ENCODE data around the gene SDHAF3. TPM values are rescaled to one million over a fixed set of nuclear protein-coding genes. Genes with fewer than 3 reads are reported as not detected.

SDHAF3 gene
- total and polyA plus RNA-seq, 12 donors = 5.0 to 26.5 (median 19.8) TPM

DNA sequence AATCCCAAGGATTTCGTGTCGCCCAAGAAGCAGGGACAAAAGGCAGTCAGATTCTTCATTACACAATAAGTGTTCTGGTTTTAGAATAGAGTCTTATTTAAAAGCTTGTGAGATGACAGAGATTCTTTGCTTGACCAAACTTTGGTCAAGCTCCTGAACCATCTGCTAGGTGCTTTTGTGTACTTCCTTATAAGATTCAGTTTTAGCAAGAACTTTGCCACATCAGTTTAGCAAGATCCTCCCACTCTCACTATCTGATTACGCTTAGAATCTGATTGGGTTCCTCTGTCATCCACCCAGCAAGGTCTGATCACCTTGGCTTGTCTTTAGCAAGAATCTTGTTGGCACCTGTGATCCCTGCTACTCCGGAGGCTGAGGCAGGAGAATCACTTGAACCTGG lies 38.2 kb upstream of the SDHAF3 start:
- DNase-seq = no peak
- no peaks in the 10 kb centered on the region for H3K36me3 ChIP-seq
- no peak overlapping the region for H3K27ac ChIP-seq
- ATAC-seq = no peak
- 80 to 81% methylated on average over 4 of the region's 4 CpGs for WGBS, 2 donors
- peaks cover 0 to 36% (median 2%) of the 10 kb centered on the region in 7 donors for H3K27me3 ChIP-seq
- intact Hi-C loops (cut with DNase I) = no loop called here
- TF ChIP-seq, protein P1, sequence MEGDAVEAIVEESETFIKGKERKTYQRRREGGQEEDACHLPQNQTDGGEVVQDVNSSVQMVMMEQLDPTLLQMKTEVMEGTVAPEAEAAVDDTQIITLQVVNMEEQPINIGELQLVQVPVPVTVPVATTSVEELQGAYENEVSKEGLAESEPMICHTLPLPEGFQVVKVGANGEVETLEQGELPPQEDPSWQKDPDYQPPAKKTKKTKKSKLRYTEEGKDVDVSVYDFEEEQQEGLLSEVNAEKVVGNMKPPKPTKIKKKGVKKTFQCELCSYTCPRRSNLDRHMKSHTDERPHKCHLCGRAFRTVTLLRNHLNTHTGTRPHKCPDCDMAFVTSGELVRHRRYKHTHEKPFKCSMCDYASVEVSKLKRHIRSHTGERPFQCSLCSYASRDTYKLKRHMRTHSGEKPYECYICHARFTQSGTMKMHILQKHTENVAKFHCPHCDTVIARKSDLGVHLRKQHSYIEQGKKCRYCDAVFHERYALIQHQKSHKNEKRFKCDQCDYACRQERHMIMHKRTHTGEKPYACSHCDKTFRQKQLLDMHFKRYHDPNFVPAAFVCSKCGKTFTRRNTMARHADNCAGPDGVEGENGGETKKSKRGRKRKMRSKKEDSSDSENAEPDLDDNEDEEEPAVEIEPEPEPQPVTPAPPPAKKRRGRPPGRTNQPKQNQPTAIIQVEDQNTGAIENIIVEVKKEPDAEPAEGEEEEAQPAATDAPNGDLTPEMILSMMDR (IDR thresholded peaks at IDR 0.05) = no peak
- H3K9me3 ChIP-seq = peaks cover 0 to 4% (median 0%) of the 10 kb centered on the region in 11 donors
- H3K4me3 ChIP-seq = no peak overlapping the region
- no peaks in the 10 kb centered on the region for H3K4me1 ChIP-seq

DNA sequence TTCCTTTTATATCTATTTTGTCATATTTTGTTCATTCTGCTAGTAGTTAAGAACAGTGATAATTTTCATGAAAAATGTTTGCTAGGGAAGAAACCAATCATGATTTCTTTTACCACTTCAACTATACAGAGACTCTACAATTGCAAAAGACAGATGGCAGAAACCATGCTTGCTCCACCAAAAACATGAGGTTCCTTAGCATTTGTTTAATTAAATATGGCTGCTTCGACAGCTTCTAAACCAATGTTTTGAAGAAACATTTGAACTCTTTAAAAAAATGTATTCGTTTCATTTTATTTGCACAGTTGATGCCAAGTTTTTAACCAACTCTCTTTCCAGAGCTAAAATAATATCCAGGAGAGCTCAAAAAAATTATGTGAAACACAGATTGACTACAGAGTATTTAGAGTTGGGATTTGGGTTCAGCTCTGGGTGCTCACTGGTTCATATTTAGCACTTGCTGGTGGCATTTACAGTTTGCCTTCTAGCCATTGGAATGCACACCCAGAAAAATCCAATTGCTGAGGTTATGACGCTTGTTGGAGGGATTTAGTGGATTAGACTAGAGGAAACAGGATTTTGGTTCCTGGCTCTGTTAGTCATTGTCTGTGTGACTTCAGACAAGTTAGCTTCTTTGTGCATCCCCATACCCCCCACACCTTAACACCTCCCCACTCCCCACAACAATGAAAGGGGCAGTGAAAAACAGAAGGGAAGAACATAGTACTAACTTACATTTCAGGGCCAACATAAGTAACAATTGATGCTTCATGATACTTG lies 35.8 kb upstream of the SDHAF3 start:
- H3K36me3 ChIP-seq = no peaks in the 10 kb centered on the region
- TF ChIP-seq, protein P1 (IDR thresholded peaks at IDR 0.05) = no peak
- ATAC-seq = no peak
- 68 to 81% methylated on average over 3 of the region's 3 CpGs for WGBS, 2 donors
- H3K27ac ChIP-seq = no peak overlapping the region
- intact Hi-C loops (cut with DNase I) = no loop called here
- peaks cover 0 to 46% (median 4%) of the 10 kb centered on the region in 7 donors for H3K27me3 ChIP-seq
- H3K4me3 ChIP-seq = no peak overlapping the region
- H3K9me3 ChIP-seq = peaks cover 0 to 4% (median 0%) of the 10 kb centered on the region in 11 donors
- H3K4me1 ChIP-seq = no peaks in the 10 kb centered on the region
- no peak for DNase-seq

DNA sequence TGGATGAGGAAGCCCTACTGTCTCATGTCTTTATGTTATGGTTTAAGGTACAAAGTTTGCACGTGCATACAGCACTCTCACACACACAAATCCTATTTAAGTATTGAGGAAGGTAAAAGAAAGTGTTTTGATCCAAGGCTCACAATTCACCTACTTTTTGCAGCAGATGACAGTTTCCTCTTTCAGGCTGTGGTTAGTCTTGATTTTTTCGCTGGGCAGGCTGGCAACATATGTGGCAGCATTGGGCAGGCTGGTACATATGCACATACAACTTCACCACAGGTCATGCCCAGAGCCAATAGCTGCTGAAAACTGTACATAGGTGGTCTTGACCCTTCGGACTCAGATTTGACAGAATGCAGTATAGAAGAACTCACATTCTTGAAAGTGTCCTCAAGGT lies 29.1 kb upstream of the SDHAF3 start:
- Histone ChIP-seq H3K27me3 (peaks cover 0 to 70% (median 21%) of the 10 kb centered on the region in 7 donors), H3K4me3 (no peak overlapping the region), H3K4me1 (no peaks in the 10 kb centered on the region), H3K36me3 (no peaks in the 10 kb centered on the region), H3K9me3 (peaks cover 0 to 3% (median 0%) of the 10 kb centered on the region in 11 donors), H3K27ac (no peak overlapping the region)
- ATAC-seq = no peak
- intact Hi-C loops (cut with DNase I) = no loop called here
- TF ChIP-seq, protein P1 (IDR thresholded peaks at IDR 0.05) = no peak
- no peak for DNase-seq
- WGBS, 2 donors = 60 to 63% methylated on average over 3 of the region's 3 CpGs

DNA sequence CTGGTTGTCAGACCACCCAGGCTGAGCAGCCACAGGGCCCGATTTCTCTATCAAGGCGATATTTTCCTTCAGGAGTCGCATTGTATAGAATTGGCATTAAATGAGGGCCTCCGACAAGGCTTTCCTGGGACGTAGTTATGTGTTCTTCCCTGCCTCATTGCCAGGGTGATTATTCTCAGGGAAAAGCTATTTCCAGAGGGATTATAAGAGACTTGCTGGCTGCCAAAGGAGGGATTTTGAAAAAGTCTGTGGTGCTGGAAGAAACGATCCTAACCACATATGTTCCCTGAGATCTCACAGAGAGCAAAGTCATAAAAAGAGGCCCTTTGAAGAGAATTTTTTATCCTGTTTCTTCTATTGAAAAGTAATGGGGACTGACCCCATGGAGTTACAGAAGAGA lies 27.7 kb upstream of the SDHAF3 start:
- Histone ChIP-seq H3K27ac (no peak overlapping the region), H3K4me3 (no peak overlapping the region), H3K4me1 (no peaks in the 10 kb centered on the region), H3K9me3 (no peaks in the 10 kb centered on the region), H3K27me3 (peaks cover 0 to 70% (median 27%) of the 10 kb centered on the region in 7 donors), H3K36me3 (no peaks in the 10 kb centered on the region)
- ATAC-seq (no peak), DNase-seq (no peak)
- TF ChIP-seq, protein P1 (IDR thresholded peaks at IDR 0.05) = no peak
- 82 to 83% methylated on average over 6 of the region's 6 CpGs for WGBS, 2 donors
- intact Hi-C loops (cut with DNase I) = no loop called here
